H9 (cell line): Measurements from ENCODE around the gene MN1. TPM values are rescaled to one million over a fixed set of nuclear protein-coding genes. Genes with fewer than 3 reads are reported as not detected.
A peak's percentile ranks its signal among the peaks of the same experiment; 100 is the strongest.

Experiments
- DNase-seq: peaks from one replicate; pipeline ENCODE4 v3.0.0-alpha.2; 2017
- H2AFZ ChIP-seq: one replicate; pipeline ENCODE4 v1.6.1; 2013; ENCODE audit warnings: mild to moderate bottlenecking, low read length, control low read depth, moderate library complexity
- H2AK5ac ChIP-seq: 2 replicates; pipeline ENCODE4 v1.6.1; 2013; ENCODE audit warnings: low read length, control low read depth, mixed read lengths; ENCODE audit not compliant: insufficient read length
- H2BK120ac ChIP-seq: one replicate; pipeline ENCODE4 v1.6.1; 2013; ENCODE audit warnings: low read depth, mild to moderate bottlenecking, low read length, control low read depth, inconsistent platforms; ENCODE audit not compliant: poor library complexity, severe bottlenecking
- H2BK12ac ChIP-seq: 2 replicates; pipeline ENCODE4 v1.6.1; 2013; ENCODE audit warnings: low read length, control low read depth, mixed read lengths, low read depth; ENCODE audit not compliant: insufficient read length
- H2BK15ac ChIP-seq: 2 replicates; pipeline ENCODE4 v1.6.1; 2013; ENCODE audit warnings: low read depth, low read length, control low read depth
- H2BK20ac ChIP-seq: one replicate; pipeline ENCODE4 v1.6.1; 2013; ENCODE audit warnings: low read depth, mild to moderate bottlenecking, low read length, control low read depth, inconsistent platforms; ENCODE audit not compliant: poor library complexity, severe bottlenecking
- H2BK5ac ChIP-seq: 2 replicates; pipeline ENCODE4 v1.6.1; 2013; ENCODE audit warnings: low read length, control low read depth, mixed read lengths; ENCODE audit not compliant: insufficient read length
- H3K14ac ChIP-seq: 2 replicates; pipeline ENCODE4 v1.6.1; 2013; ENCODE audit warnings: low read length, control low read depth; ENCODE audit not compliant: insufficient read depth
- H3K18ac ChIP-seq: 2 replicates; pipeline ENCODE4 v1.6.1; 2013; ENCODE audit warnings: low read depth, mild to moderate bottlenecking, mixed read lengths, low read length, control low read depth; ENCODE audit not compliant: insufficient read length
- H3K23ac ChIP-seq: 2 replicates; pipeline ENCODE4 v1.6.1; 2013; ENCODE audit warnings: low read length, control low read depth, mixed read lengths, low read depth; ENCODE audit not compliant: insufficient read length
- H3K23me2 ChIP-seq: 2 replicates; pipeline ENCODE4 v1.6.1; 2013; ENCODE audit warnings: low read depth, mild to moderate bottlenecking, mixed read lengths, low read length, control low read depth; ENCODE audit not compliant: insufficient read length, poor library complexity, severe bottlenecking
- H3K27ac ChIP-seq: 2 replicates; pipeline ENCODE4 v1.5.1; 2013; ENCODE audit warnings: low read length, control low read depth, mixed read lengths, low read depth; ENCODE audit not compliant: insufficient read length
- H3K27me3 ChIP-seq: 2 replicates; pipeline ENCODE4 v1.6.1; 2013; ENCODE audit warnings: low read length, control low read depth, inconsistent platforms; ENCODE audit not compliant: insufficient read depth
- H3K4ac ChIP-seq: 2 replicates; pipeline ENCODE4 v1.6.1; 2013; ENCODE audit warnings: low read depth, mild to moderate bottlenecking, control low read depth, inconsistent platforms, low read length, moderate library complexity
- H3K4me1 ChIP-seq: 2 replicates; pipeline ENCODE4 v1.6.1; 2013; ENCODE audit warnings: low read length, control low read depth, inconsistent platforms; ENCODE audit not compliant: insufficient read depth
- H3K4me2 ChIP-seq: 2 replicates; pipeline ENCODE4 v1.6.1; 2013; ENCODE audit warnings: low read length, control low read depth, mixed read lengths; ENCODE audit not compliant: insufficient read length, insufficient read depth
- H3K56ac ChIP-seq: 2 replicates; pipeline ENCODE4 v1.6.1; 2013; ENCODE audit warnings: low read depth, mild to moderate bottlenecking, mixed read lengths, low read length, control low read depth; ENCODE audit not compliant: insufficient read length
- H3K79me1 ChIP-seq: 2 replicates; pipeline ENCODE4 v1.6.1; 2013; ENCODE audit warnings: low read depth, mild to moderate bottlenecking, moderate library complexity, low read length, control low read depth, inconsistent platforms; ENCODE audit not compliant: insufficient read depth, poor library complexity, severe bottlenecking
- H3K79me2 ChIP-seq: 2 replicates; pipeline ENCODE4 v1.6.1; 2013; ENCODE audit warnings: low read length, control low read depth, inconsistent platforms; ENCODE audit not compliant: insufficient read depth
- H3K9ac ChIP-seq: 2 replicates; pipeline ENCODE4 v1.6.1; 2013; ENCODE audit warnings: low read length, control low read depth, mixed read lengths; ENCODE audit not compliant: insufficient read length; ENCODE audit errors: extremely low read depth
- H3K9me3 ChIP-seq: one replicate; pipeline ENCODE4 v1.6.1; 2013; ENCODE audit warnings: low read depth, low read length, inconsistent platforms; ENCODE audit not compliant: control insufficient read depth
- H3T11ph ChIP-seq: one replicate; pipeline ENCODE4 v1.6.1; 2013; ENCODE audit warnings: mild to moderate bottlenecking, low read length, control low read depth, inconsistent platforms
- H4K20me1 ChIP-seq: one replicate; pipeline ENCODE4 v1.6.1; 2013; ENCODE audit not compliant: control insufficient read depth, insufficient read length, insufficient read depth
- H4K5ac ChIP-seq: 2 replicates; pipeline ENCODE4 v1.6.1; 2013; ENCODE audit warnings: low read depth, mild to moderate bottlenecking, mixed read lengths, low read length, control low read depth; ENCODE audit not compliant: insufficient read length
- H4K8ac ChIP-seq: replicated peaks from 2 replicates; pipeline ENCODE4 v1.6.1; 2013; ENCODE audit warnings: low read length, control low read depth, mixed read lengths, low read depth; ENCODE audit not compliant: insufficient read length
- H4K91ac ChIP-seq: 2 replicates; pipeline ENCODE4 v1.6.1; 2013; ENCODE audit warnings: low read depth, mild to moderate bottlenecking, moderate library complexity, mixed read lengths, low read length, control low read depth; ENCODE audit not compliant: insufficient read length
- H3K27ac Mint-ChIP-seq, 3 experiments: 2 replicates in 2 of 3; 3 replicates in 1 of 3; pipeline ENCODE4 v1.8.0; 2020 to 2021; ENCODE audit warnings: mixed read lengths in 3 of 3, mild to moderate bottlenecking in 1 of 3, moderate library complexity in 1 of 3
- H3K27me3 Mint-ChIP-seq: 2 replicates; pipeline ENCODE4 v1.8.0; 2021; ENCODE audit warnings: low read depth, mild to moderate bottlenecking, moderate library complexity, mixed read lengths
- H3K36me3 Mint-ChIP-seq, 3 experiments: 2 replicates in 2 of 3; 3 replicates in 1 of 3; pipeline ENCODE4 v1.8.0; 2020 to 2021; ENCODE audit warnings: low read depth in 3 of 3, mixed read lengths in 3 of 3; ENCODE audit not compliant: insufficient read depth in 1 of 3
- H3K4me1 Mint-ChIP-seq, 2 experiments: 2 replicates each; pipeline ENCODE4 v1.8.0; 2020; ENCODE audit warnings: mixed read lengths in 2 of 2
- H3K4me3 Mint-ChIP-seq, 2 experiments: 2 replicates in 1 of 2; 3 replicates in 1 of 2; pipeline ENCODE4 v1.8.0; 2020 to 2021; ENCODE audit warnings: mild to moderate bottlenecking in 2 of 2, mixed read lengths in 2 of 2, moderate library complexity in 1 of 2
- H3K9me3 Mint-ChIP-seq, 2 experiments: 2 replicates in 1 of 2; 3 replicates in 1 of 2; pipeline ENCODE4 v1.8.0; 2020; ENCODE audit warnings: mild to moderate bottlenecking in 2 of 2, mixed read lengths in 2 of 2, moderate library complexity in 1 of 2
- WGBS: extraction: QIAGEN DNeasy Blood & Tissue Kit; methylation state at CpG from one replicate; pipeline ENCODE4 v1.1.7; 2013; ENCODE audit warnings: missing lambda C conversion rate, low lambda C conversion rate, mixed read lengths; ENCODE audit not compliant: insufficient read length; ENCODE audit errors: extremely low coverage; 5-methylcytosine and 5-hydroxymethylcytosine counted together
- total RNA-seq: library from RNA; stranded (reverse); gene quantifications from 2 replicates; pipeline ENCODE4 v1.2.1, GENCODE V29; 2021
- TF ChIP-seq, protein P1 (sequence below): fragments of 200-600 bp; sonication (generic); conservative IDR thresholded peaks from 3 replicates; pipeline ENCODE4 v1.8.0; 2021; ENCODE audit warnings: antibody characterized with exemption, mild to moderate bottlenecking

MN1 gene
- total RNA-seq, 1 experiment from 2014 or later = 2.8 TPM

DNA sequence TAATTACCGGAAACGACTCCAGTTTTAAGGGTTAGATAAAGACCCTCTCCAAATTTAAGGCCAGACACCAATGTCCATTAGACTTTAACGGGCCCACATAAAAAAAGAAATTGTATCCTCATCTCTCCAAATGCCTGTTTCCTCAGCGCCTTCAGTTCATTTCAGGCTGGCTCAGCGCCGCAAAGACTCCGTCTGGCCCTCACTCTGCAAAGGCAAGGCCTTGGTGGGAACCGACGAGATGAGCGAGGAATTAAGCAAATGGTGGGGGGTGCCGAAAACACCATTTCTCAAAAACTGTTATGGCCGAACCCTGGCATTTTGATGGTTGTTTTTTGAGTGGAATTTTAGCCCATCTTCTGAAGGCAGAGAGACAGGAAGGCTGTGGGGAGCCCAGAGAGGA, 15.7 kb downstream of the MN1 start:
- no peak overlapping the region for H4K91ac ChIP-seq
- no peaks in the 10 kb centered on the region; the same call in 1 of the 2 replicates for H3K27me3 ChIP-seq
- peaks cover 12% of the 10 kb centered on the region; the same call in 1 of the 2 replicates for H3K4me1 ChIP-seq
- H2AK5ac ChIP-seq = no peak overlapping the region
- H3K4me2 ChIP-seq = no peak overlapping the region
- H3K79me1 ChIP-seq = no peaks in the 10 kb centered on the region
- no peak overlapping the region for H2BK12ac ChIP-seq
- Mint-ChIP-seq H3K27ac (no peak overlapping the region), H3K9me3 (peaks cover 0 to 2% of the 10 kb centered on the region in 2 experiments; a peak in 2 of 5 replicates), H3K4me1 (peaks cover 40 to 51% of the 10 kb centered on the region in 2 experiments), H3K36me3 (peaks cover 0 to 4% (median 3%) of the 10 kb centered on the region in 3 experiments; a peak in 3 of 7 replicates), H3K4me3 (peak overlapping the region in 1 of 2 experiments; percentile 8; a peak in 1 of 5 replicates), H3K27me3 (peaks cover 30% of the 10 kb centered on the region)
- no peak overlapping the region for H2BK20ac ChIP-seq
- H4K5ac ChIP-seq = no peak overlapping the region
- H3K27ac ChIP-seq = no peak overlapping the region
- H2AFZ ChIP-seq = no peak overlapping the region
- H2BK120ac ChIP-seq = no peak overlapping the region
- no peak overlapping the region for H3K9ac ChIP-seq
- no peak overlapping the region for H4K8ac ChIP-seq
- TF ChIP-seq, protein P1, sequence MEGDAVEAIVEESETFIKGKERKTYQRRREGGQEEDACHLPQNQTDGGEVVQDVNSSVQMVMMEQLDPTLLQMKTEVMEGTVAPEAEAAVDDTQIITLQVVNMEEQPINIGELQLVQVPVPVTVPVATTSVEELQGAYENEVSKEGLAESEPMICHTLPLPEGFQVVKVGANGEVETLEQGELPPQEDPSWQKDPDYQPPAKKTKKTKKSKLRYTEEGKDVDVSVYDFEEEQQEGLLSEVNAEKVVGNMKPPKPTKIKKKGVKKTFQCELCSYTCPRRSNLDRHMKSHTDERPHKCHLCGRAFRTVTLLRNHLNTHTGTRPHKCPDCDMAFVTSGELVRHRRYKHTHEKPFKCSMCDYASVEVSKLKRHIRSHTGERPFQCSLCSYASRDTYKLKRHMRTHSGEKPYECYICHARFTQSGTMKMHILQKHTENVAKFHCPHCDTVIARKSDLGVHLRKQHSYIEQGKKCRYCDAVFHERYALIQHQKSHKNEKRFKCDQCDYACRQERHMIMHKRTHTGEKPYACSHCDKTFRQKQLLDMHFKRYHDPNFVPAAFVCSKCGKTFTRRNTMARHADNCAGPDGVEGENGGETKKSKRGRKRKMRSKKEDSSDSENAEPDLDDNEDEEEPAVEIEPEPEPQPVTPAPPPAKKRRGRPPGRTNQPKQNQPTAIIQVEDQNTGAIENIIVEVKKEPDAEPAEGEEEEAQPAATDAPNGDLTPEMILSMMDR = no peak
- no peaks in the 10 kb centered on the region for H3K9me3 ChIP-seq
- H2BK15ac ChIP-seq = no peak overlapping the region
- no peak overlapping the region for H3T11ph ChIP-seq
- H3K56ac ChIP-seq = no peak overlapping the region
- H3K18ac ChIP-seq = no peak overlapping the region
- no peaks in the 10 kb centered on the region for H3K23me2 ChIP-seq
- no peaks in the 10 kb centered on the region for H4K20me1 ChIP-seq
- H3K4ac ChIP-seq = no peak overlapping the region
- DNase-seq = no peak
- H3K79me2 ChIP-seq = no peaks in the 10 kb centered on the region
- no peak overlapping the region for H2BK5ac ChIP-seq
- no CpG with 5 or more reads among the region's 12 CpGs for WGBS
- no peak overlapping the region for H3K14ac ChIP-seq
- H3K23ac ChIP-seq = no peak overlapping the region
